ENCODE measurements around the gene TWNK.
"Not testable (repeated sequence)": the region's sequence is repeated elsewhere in the genome, so short reads cannot be mapped to it uniquely, and the experiment has no call there.

Gene TWNK

GRCh38 chr10:101033276-101033675 lies 45.9 kb downstream of the TWNK start:
- DNase-seq (ENCODE audit: low read depth in 1 of 2, low spot score in 1 of 2) = no peak
- in situ Hi-C loops (cut with HindIII; ENCODE audit: low pct_unique_long_range_greater_than_20kb, low sequenced_read_pairs) = no loop called here
- TF ChIP-seq JUND (IDR thresholded peaks at IDR 0.05; ENCODE audit: low read depth) = no peak

- in situ Hi-C loops (cut with HindIII; ENCODE audit: low pct_unique_long_range_greater_than_20kb, low sequenced_read_pairs); DNase-seq (ENCODE audit: low read depth in 1 of 2, low spot score in 1 of 2): not testable (repeated sequence)
Observed at GRCh38 chr10:101034404-101034803, 47.1 kb downstream of the TWNK start.

- no peak for TF ChIP-seq JUND (IDR thresholded peaks at IDR 0.05; ENCODE audit: low read depth)
- in situ Hi-C loops (cut with HindIII; ENCODE audit: low pct_unique_long_range_greater_than_20kb, low sequenced_read_pairs) = no loop called here
- no peak for DNase-seq (ENCODE audit: low read depth in 1 of 2, low spot score in 1 of 2)
Observed at GRCh38 chr10:101035314-101035713, 48.0 kb downstream of the TWNK start.

GRCh38 chr10:101035916-101036702 lies 48.8 kb downstream of the TWNK start:
- TF ChIP-seq JUND (IDR thresholded peaks at IDR 0.05; ENCODE audit: low read depth) = no peak
- in situ Hi-C loops (cut with HindIII; ENCODE audit: low pct_unique_long_range_greater_than_20kb, low sequenced_read_pairs) = no loop called here
- no peak for DNase-seq (ENCODE audit: low read depth in 1 of 2, low spot score in 1 of 2)

- no peak for DNase-seq (ENCODE audit: low read depth in 1 of 2, low spot score in 1 of 2)
- TF ChIP-seq JUND (IDR thresholded peaks at IDR 0.05; ENCODE audit: low read depth) = no peak
- in situ Hi-C loops (cut with HindIII; ENCODE audit: low pct_unique_long_range_greater_than_20kb, low sequenced_read_pairs) = no loop called here
Observed at GRCh38 chr10:101036726-101037125, 49.4 kb downstream of the TWNK start.

GRCh38 chr10:101038484-101038883 lies 51.1 kb downstream of the TWNK start:
- in situ Hi-C loops (cut with HindIII; ENCODE audit: low pct_unique_long_range_greater_than_20kb, low sequenced_read_pairs) = no loop called here
- no peak for DNase-seq (ENCODE audit: low read depth in 1 of 2, low spot score in 1 of 2)
- TF ChIP-seq JUND (IDR thresholded peaks at IDR 0.05; ENCODE audit: low read depth) = no peak

- TF ChIP-seq JUND (IDR thresholded peaks at IDR 0.05; ENCODE audit: low read depth) = no peak
- in situ Hi-C loops (cut with HindIII; ENCODE audit: low pct_unique_long_range_greater_than_20kb, low sequenced_read_pairs) = no loop called here
- no peak for DNase-seq (ENCODE audit: low read depth in 1 of 2, low spot score in 1 of 2)
Observed at GRCh38 chr10:101040061-101040460, 52.7 kb downstream of the TWNK start.

- in situ Hi-C loops (cut with HindIII; ENCODE audit: low pct_unique_long_range_greater_than_20kb, low sequenced_read_pairs) = no loop called here
- no peak for DNase-seq (ENCODE audit: low read depth in 1 of 2, low spot score in 1 of 2)
- TF ChIP-seq JUND (IDR thresholded peaks at IDR 0.05; ENCODE audit: low read depth) = no peak
Observed at GRCh38 chr10:101040851-101041250, 53.5 kb downstream of the TWNK start.

GRCh38 chr10:101041252-101041761 lies 54.0 kb downstream of the TWNK start:
- DNase-seq (ENCODE audit: low read depth in 1 of 2, low spot score in 1 of 2) = peak in 1 of 2 experiments; percentile 94
- TF ChIP-seq JUND (IDR thresholded peaks at IDR 0.05; ENCODE audit: low read depth) = no peak
- in situ Hi-C loops (cut with HindIII; ENCODE audit: low pct_unique_long_range_greater_than_20kb, low sequenced_read_pairs) = no loop called here

GRCh38 chr10:101042118-101042517 lies 54.8 kb downstream of the TWNK start:
- in situ Hi-C loops (cut with HindIII; ENCODE audit: low pct_unique_long_range_greater_than_20kb, low sequenced_read_pairs) = no loop called here
- TF ChIP-seq JUND (IDR thresholded peaks at IDR 0.05; ENCODE audit: low read depth) = no peak
- no peak for DNase-seq (ENCODE audit: low read depth in 1 of 2, low spot score in 1 of 2)

- DNase-seq (ENCODE audit: low read depth in 1 of 2, low spot score in 1 of 2) = peak; percentile 87 to 99
Observed at GRCh38 chr10:101042667-101043362, 55.5 kb downstream of the TWNK start.

GRCh38 chr10:101043363-101043707 lies 56.0 kb downstream of the TWNK start:
- in situ Hi-C loops (cut with HindIII; ENCODE audit: low pct_unique_long_range_greater_than_20kb, low sequenced_read_pairs) = no loop called here
- DNase-seq (ENCODE audit: low read depth in 1 of 2, low spot score in 1 of 2) = no peak
- TF ChIP-seq JUND (IDR thresholded peaks at IDR 0.05; ENCODE audit: low read depth) = no peak

More at GRCh38 chr10:101042667-101043362, 55.5 kb downstream of the TWNK start:
- in situ Hi-C loops (cut with HindIII; ENCODE audit: low pct_unique_long_range_greater_than_20kb, low sequenced_read_pairs) = no loop called here
- no peak for TF ChIP-seq JUND (IDR thresholded peaks at IDR 0.05; ENCODE audit: low read depth)
